LNCaP clone FGC (cell line): Measurements from ENCODE around the gene RAB7B.
A peak's percentile ranks its signal among the peaks of the same experiment; 100 is the strongest.

Experiments used
- DNase-seq: peaks from one replicate; pipeline ENCODE4 v3.0.0-alpha.2; 2011; ENCODE audit warnings: low read depth
- H3K4me3 ChIP-seq: 2 replicates; pipeline ENCODE4 v1.5.1; 2011; ENCODE audit warnings: mild to moderate bottlenecking, low read depth, low read length, control low read depth
- CTCF ChIP-seq: IDR thresholded peaks from 2 replicates; pipeline ENCODE4 v1.5.1; 2012; ENCODE audit warnings: mild to moderate bottlenecking; ENCODE audit not compliant: control insufficient read depth, insufficient read depth; ENCODE audit errors: extremely low read depth

The RAB7B gene

DNA sequence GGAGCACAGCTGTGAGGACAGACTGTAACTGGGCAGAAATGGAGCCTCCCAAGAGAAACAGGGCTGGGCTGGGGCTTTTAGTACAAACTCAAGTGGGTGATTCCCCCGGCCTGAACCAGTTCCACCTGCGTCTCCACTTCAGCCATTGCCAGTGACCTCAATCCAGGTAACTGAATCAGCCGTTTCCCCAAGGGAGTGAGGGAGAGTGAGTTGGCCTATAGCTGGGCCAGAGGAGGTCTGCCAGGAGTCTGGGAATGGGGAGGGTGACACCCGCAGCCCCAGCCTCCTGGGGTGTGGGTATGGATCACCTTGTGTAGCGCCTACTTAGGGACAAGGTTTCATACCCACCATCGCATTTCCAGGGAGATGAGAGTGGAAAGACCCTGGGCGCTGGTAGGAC is 68.4 kb downstream of the RAB7B start:
- no peak overlapping the region for H3K4me3 ChIP-seq
- peak; percentile 26 for DNase-seq
- TF ChIP-seq CTCF = no peak

DNA sequence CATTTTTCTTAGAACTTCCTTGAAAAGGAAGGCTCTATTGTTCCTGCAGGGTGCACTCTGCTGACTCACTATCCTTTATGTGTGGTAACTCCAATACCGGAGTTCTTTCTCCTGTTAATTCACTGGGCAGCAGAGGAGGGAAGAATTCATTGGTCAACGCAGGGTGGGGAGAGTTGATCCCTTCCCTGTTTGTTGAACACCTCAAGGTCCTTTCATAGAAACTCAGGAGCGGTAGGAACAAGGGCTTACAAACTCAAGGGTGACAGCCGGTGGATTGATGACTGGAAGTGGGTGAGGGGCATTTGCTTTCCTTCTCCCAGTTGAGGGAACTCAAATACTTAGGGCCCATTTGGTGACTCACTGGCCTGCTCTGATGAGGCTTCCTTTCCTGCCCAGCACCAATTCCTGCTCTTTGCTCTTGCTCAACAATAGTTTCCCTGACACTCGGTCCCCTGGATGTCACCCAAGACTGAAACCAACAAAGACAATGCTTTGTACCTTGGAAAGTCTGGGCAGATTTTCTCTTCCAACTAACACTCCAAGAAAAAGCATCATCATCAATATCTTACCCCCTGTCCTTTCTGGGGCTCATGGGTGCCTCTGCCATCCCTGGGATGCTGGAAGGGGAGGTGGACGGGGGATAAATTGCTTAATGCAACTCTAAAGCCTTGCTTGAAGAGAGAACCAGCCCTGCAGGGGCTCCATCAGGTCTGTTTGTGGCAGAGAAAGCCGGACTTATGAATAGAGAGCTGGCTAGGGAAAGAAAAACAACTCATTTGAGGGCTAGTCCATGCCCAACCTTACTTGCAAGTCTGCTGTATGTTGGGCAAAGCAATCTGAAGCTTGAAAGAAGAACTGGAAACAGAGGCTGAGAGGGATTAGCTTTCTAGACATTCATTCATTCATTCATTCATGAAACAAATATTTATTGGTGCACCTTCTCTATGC is 69.2 kb downstream of the RAB7B start:
- H3K4me3 ChIP-seq = no peak overlapping the region
- no peak for DNase-seq
- no peak for TF ChIP-seq CTCF

DNA sequence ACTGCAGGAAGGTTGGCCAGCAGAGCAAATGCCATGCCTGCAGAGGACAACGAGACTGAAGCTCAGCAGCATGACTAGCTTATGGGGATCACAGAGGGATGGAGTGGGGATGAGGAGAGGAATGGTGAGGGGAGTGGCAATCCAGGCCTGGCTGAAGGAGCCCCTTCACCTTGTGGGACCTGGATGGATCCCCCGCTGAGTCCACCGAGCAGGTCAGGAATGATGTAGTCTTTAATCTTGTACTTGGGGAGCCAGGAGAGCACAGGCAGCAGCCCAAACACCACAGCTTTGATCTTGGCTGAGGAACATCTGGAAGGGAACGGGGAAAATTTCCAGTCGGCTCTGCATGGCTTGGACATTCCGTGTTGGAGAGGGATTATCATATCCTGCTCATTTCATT is 70.4 kb downstream of the RAB7B start:
- H3K4me3 ChIP-seq = no peak overlapping the region
- no peak for DNase-seq
- TF ChIP-seq CTCF = no peak

DNA sequence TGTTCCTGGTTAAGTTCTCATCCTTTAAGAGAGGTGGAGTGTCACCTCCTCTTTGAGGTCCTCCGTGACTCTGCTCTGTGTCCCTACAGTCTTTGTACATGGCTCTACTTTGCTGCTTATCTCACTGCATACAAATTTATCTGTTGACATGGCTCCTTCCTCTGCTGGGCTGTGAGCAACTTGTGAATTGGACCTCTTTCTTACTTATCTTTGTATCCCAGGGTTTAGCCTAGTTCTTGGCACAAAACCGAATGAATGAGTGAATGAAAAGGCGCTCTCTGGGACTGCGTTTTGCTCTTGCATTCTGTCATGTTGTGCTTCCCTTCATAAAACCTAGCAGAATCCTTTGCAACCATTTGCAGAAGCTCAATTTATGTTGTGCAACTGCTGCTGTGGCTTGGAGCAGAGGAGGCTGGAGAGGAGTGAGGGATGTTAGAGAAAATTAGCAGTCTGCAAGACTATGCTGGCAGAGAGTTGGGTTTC is 72.4 kb downstream of the RAB7B start:
- no peak for DNase-seq
- TF ChIP-seq CTCF = no peak
- no peak overlapping the region for H3K4me3 ChIP-seq

DNA sequence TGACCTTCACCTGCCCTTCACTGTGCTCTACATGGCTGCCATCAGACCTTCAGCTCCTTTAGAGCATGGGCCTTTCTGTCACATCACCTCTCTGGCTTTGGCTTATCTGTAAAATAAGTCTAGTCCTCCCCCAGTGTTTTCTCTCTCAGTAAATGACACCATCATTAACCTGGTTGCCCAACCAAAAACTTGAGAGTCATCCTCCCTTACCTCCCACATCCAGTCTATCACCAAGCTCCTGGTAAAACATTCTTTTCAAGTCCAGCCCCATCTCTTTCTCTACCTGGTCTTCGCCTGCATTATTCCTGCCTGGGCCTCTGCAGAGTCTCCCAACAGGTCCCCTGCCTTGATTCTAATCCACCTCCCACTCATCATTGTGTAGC is 73.0 kb downstream of the RAB7B start:
- TF ChIP-seq CTCF = no peak
- DNase-seq = no peak
- no peak overlapping the region for H3K4me3 ChIP-seq

DNA sequence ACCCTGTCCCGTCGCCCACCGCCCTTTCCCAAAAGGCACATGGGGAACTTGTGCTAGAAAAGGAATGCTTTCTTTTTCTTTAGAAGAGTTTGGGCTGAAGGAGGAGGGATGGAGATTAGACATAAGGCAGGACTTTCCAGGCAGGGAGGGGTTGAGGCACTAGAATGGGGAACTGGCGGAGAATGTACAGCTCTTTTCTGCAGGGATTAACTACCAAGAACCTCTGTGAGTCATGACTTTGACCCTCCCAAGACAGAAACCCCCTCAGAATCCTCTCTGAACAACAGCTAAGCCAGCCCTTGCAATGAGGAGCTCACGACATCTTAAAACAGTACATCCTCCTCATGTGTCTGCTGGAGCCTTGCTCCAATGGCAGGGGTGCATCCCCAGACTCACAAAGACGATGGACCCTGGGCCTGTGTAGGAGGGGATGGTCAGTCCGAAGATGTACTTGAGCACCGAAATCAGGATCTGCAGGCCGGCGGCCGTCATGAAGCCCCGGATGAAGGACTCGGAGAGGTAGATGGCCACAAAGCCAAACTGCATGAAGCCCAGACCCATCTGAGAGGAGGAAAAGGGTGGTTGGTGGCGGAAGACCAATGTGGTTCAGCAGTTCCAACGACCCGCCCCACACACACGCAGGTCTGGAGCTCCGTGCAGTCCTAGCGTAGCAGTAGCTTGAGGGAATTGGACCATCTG is 73.5 kb downstream of the RAB7B start:
- TF ChIP-seq CTCF = no peak
- no peak overlapping the region for H3K4me3 ChIP-seq
- no peak for DNase-seq
